BLaER1 treated with 17β-estradiol and CSF1 and Interleukin-3, amounts not matched to agents 10 nM and 100 nM (cell line): Measurements from ENCODE around the gene CCDC70.
A peak's percentile ranks its signal among the peaks of the same experiment; 100 is the strongest.

Source experiments
- H3K27ac ChIP-seq, 11 experiments: shearing (Covaris generic); formaldehyde crosslinking; 2 replicates each; pipeline ENCODE4 v1.8.1; 2022
- H3K27me3 ChIP-seq, 11 experiments: shearing (Covaris generic); formaldehyde crosslinking; 2 replicates each; pipeline ENCODE4 v1.8.1; 2022
- H3K36me3 ChIP-seq, 11 experiments: shearing (Covaris generic); formaldehyde crosslinking; 2 replicates each; pipeline ENCODE4 v1.8.1; 2022
- H3K4me1 ChIP-seq, 10 experiments: shearing (Covaris generic); formaldehyde crosslinking; 2 replicates each; pipeline ENCODE4 v1.8.1; 2022
- H3K4me2 ChIP-seq, 11 experiments: shearing (Covaris generic); formaldehyde crosslinking; 2 replicates each; pipeline ENCODE4 v1.8.1; 2022
- H3K4me3 ChIP-seq, 10 experiments: shearing (Covaris generic); formaldehyde crosslinking; 2 replicates each; pipeline ENCODE4 v1.8.1; 2022
- H3K9ac ChIP-seq, 11 experiments: shearing (Covaris generic); formaldehyde crosslinking; 2 replicates each; pipeline ENCODE4 v1.8.1; 2022
- H3K9me3 ChIP-seq, 11 experiments: shearing (Covaris generic); formaldehyde crosslinking; replicated peaks in 1 of 11; 2 replicates each; pipeline ENCODE4 v1.8.1; 2022
- H4K20me1 ChIP-seq, 11 experiments: shearing (Covaris generic); formaldehyde crosslinking; 2 replicates each; pipeline ENCODE4 v1.8.1; 2022
- Cebpa-rat ChIP-seq, 11 experiments: shearing (Covaris generic); IDR thresholded peaks; 2 replicates each; pipeline ENCODE4 v1.8.1; 2022

CCDC70 gene

GRCh38 chr13:51845574-51846318 is 16.0 kb upstream of the CCDC70 start:
- Histone ChIP-seq H3K4me2 (no peak overlapping the region), H4K20me1 (no peaks in the 10 kb centered on the region), H3K36me3 (no peaks in the 10 kb centered on the region), H3K4me1 (peaks cover 0 to 10% (median 0%) of the 10 kb centered on the region in 10 experiments; a peak in 3 of 20 replicates), H3K9me3 (peaks cover 0 to 12% (median 9%) of the 10 kb centered on the region in 11 experiments; a peak in 15 of 22 replicates), H3K27me3 (no peaks in the 10 kb centered on the region), H3K4me3 (no peak overlapping the region), H3K9ac (no peak overlapping the region), H3K27ac (no peak overlapping the region)
- no peak for TF ChIP-seq Cebpa-rat (IDR thresholded peaks at IDR 0.05)

- no peak overlapping the region for H3K4me2 ChIP-seq
- TF ChIP-seq Cebpa-rat (IDR thresholded peaks at IDR 0.05), result no peak
- no peak overlapping the region for H3K9ac ChIP-seq
- peaks cover 0 to 17% (median 0%) of the 10 kb centered on the region in 10 experiments; a peak in 2 of 20 replicates for H3K4me1 ChIP-seq
- H4K20me1 ChIP-seq, result no peaks in the 10 kb centered on the region
- no peak overlapping the region for H3K4me3 ChIP-seq
- H3K36me3 ChIP-seq, result no peaks in the 10 kb centered on the region
- no peaks in the 10 kb centered on the region for H3K27me3 ChIP-seq
- H3K27ac ChIP-seq, result no peak overlapping the region
- H3K9me3 ChIP-seq, result peaks cover 0 to 12% (median 9%) of the 10 kb centered on the region in 11 experiments; a peak in 15 of 22 replicates
Observed at GRCh38 chr13:51846756-51847155, 15.0 kb upstream of the CCDC70 start.

GRCh38 chr13:51848674-51849073 is 13.1 kb upstream of the CCDC70 start:
- Histone ChIP-seq H3K9me3 (peaks cover 0 to 12% (median 9%) of the 10 kb centered on the region in 11 experiments; a peak in 15 of 22 replicates), H3K36me3 (no peaks in the 10 kb centered on the region), H3K4me3 (no peak overlapping the region), H4K20me1 (no peaks in the 10 kb centered on the region), H3K27me3 (no peaks in the 10 kb centered on the region), H3K4me2 (no peak overlapping the region), H3K27ac (no peak overlapping the region), H3K4me1 (peaks cover 0 to 17% (median 0%) of the 10 kb centered on the region in 10 experiments; a peak in 2 of 20 replicates), H3K9ac (no peak overlapping the region)
- TF ChIP-seq Cebpa-rat (IDR thresholded peaks at IDR 0.05), result no peak

- H3K27ac ChIP-seq, result 0 out of 22 replicates have a peak overlapping the region, but pooled peaks of 1 of the 11 experiments have one; percentile 33
- no peaks in the 10 kb centered on the region for H4K20me1 ChIP-seq
- no peaks in the 10 kb centered on the region for H3K27me3 ChIP-seq
- H3K9ac ChIP-seq, result no peak overlapping the region
- H3K36me3 ChIP-seq, result no peaks in the 10 kb centered on the region
- H3K4me2 ChIP-seq, result no peak overlapping the region; a peak in 1 of 22 replicates
- H3K4me1 ChIP-seq, result peaks cover 0 to 17% (median 0%) of the 10 kb centered on the region in 10 experiments; a peak in 2 of 20 replicates
- no peak overlapping the region for H3K4me3 ChIP-seq
- TF ChIP-seq Cebpa-rat (IDR thresholded peaks at IDR 0.05), result peak in 1 of 11 experiments; percentile 34; a peak in 1 of 22 replicates
- H3K9me3 ChIP-seq, result peaks cover 0 to 12% (median 9%) of the 10 kb centered on the region in 11 experiments; a peak in 15 of 22 replicates
Observed at GRCh38 chr13:51849145-51850101, 12.3 kb upstream of the CCDC70 start.

GRCh38 chr13:51856027-51856736 is 5.6 kb upstream of the CCDC70 start:
- Histone ChIP-seq H3K36me3 (no peaks in the 10 kb centered on the region), H3K4me2 (no peak overlapping the region), H3K27me3 (no peaks in the 10 kb centered on the region), H3K9ac (no peak overlapping the region), H4K20me1 (no peaks in the 10 kb centered on the region), H3K9me3 (no peaks in the 10 kb centered on the region), H3K4me3 (no peak overlapping the region), H3K27ac (no peak overlapping the region), H3K4me1 (peaks cover 0 to 10% (median under 1%) of the 10 kb centered on the region in 10 experiments; a peak in 5 of 20 replicates)
- TF ChIP-seq Cebpa-rat (IDR thresholded peaks at IDR 0.05), result no peak

GRCh38 chr13:51856998-51857397 is 4.8 kb upstream of the CCDC70 start:
- Histone ChIP-seq H3K4me1 (peaks cover 0 to 10% (median 1%) of the 10 kb centered on the region in 10 experiments; a peak in 5 of 20 replicates), H3K27ac (no peak overlapping the region), H3K4me3 (no peak overlapping the region), H4K20me1 (no peaks in the 10 kb centered on the region), H3K9ac (no peak overlapping the region), H3K9me3 (no peaks in the 10 kb centered on the region), H3K36me3 (no peaks in the 10 kb centered on the region), H3K4me2 (no peak overlapping the region), H3K27me3 (no peaks in the 10 kb centered on the region)
- TF ChIP-seq Cebpa-rat (IDR thresholded peaks at IDR 0.05), result no peak

GRCh38 chr13:51858433-51859247 is 3.1 kb upstream of the CCDC70 start:
- Histone ChIP-seq H3K27me3 (no peaks in the 10 kb centered on the region), H3K4me2 (no peak overlapping the region), H4K20me1 (no peaks in the 10 kb centered on the region), H3K9ac (no peak overlapping the region), H3K4me3 (no peak overlapping the region), H3K27ac (no peak overlapping the region), H3K9me3 (no peaks in the 10 kb centered on the region), H3K4me1 (peaks cover 0 to 18% (median 9%) of the 10 kb centered on the region in 10 experiments; a peak in 12 of 20 replicates), H3K36me3 (no peaks in the 10 kb centered on the region)
- TF ChIP-seq Cebpa-rat (IDR thresholded peaks at IDR 0.05), result no peak

GRCh38 chr13:51862957-51863356 is 1.2 kb downstream of the CCDC70 start:
- no peak for TF ChIP-seq Cebpa-rat (IDR thresholded peaks at IDR 0.05)
- Histone ChIP-seq H3K36me3 (no peaks in the 10 kb centered on the region), H3K4me3 (no peak overlapping the region), H3K4me1 (peaks cover 0 to 32% (median 19%) of the 10 kb centered on the region in 10 experiments; a peak in 14 of 20 replicates), H3K9me3 (peaks cover 0 to 12% (median 0%) of the 10 kb centered on the region in 11 experiments; a peak in 4 of 22 replicates), H3K27me3 (no peaks in the 10 kb centered on the region), H4K20me1 (no peaks in the 10 kb centered on the region), H3K27ac (no peak overlapping the region), H3K4me2 (peak overlapping the region in 8 of 11 experiments; percentile 1 to 56 (median 45); a peak in 13 of 22 replicates), H3K9ac (no peak overlapping the region)
